HepG2 (cell line): ENCODE data around the gene DPH7. TPM values are rescaled to one million over a fixed set of nuclear protein-coding genes. Genes with fewer than 3 reads are reported as not detected.

Source experiments
- DMAP1 ChIP-seq: IDR thresholded peaks from 2 replicates; pipeline ENCODE4 v1.6.1; 2016
- EP300 ChIP-seq, 3 experiments: sonication (generic) in 1 of 3; formaldehyde crosslinking in 1 of 3; IDR thresholded peaks; 2 replicates each; pipeline versions ENCODE4 v1.5.1 to v1.6.1; 2011 to 2020; ENCODE audit warnings: low read depth in 2 of 3, low read length in 2 of 3, borderline replicate concordance in 1 of 3, improper control_type of control experiment in 1 of 3, mild to moderate bottlenecking in 1 of 3, missing genetic modification reagents in 1 of 3, moderate library complexity in 1 of 3
- FOXA3 ChIP-seq: IDR thresholded peaks from 2 replicates; pipeline ENCODE4 v1.6.1; 2016; ENCODE audit warnings: missing genetic modification reagents, missing compliant biosample characterization
- KLF13 ChIP-seq: sonication (generic); formaldehyde crosslinking; IDR thresholded peaks from 2 replicates; pipeline ENCODE4 v1.4.0; 2020; ENCODE audit warnings: mild to moderate bottlenecking, missing genetic modification reagents
- MBD4 ChIP-seq: IDR thresholded peaks from 2 replicates; pipeline ENCODE4 v1.6.1; 2012; ENCODE audit warnings: low read length, inconsistent platforms, borderline replicate concordance
- MLLT10 ChIP-seq: sonication (generic); formaldehyde crosslinking; IDR thresholded peaks from 2 replicates; pipeline ENCODE4 v1.4.0; 2020; ENCODE audit warnings: missing genetic modification reagents
- NPAS2 ChIP-seq: sonication (generic); formaldehyde crosslinking; IDR thresholded peaks from 2 replicates; pipeline ENCODE4 v1.8.0; 2022; ENCODE audit warnings: mild to moderate bottlenecking, missing genetic modification reagents, borderline replicate concordance
- SMC3 ChIP-seq: IDR thresholded peaks from 2 replicates; pipeline ENCODE4 v1.6.1; 2011; ENCODE audit warnings: low read length, improper control_type of control experiment
- SP2 ChIP-seq: sonication (generic); formaldehyde crosslinking; IDR thresholded peaks from 2 replicates; pipeline ENCODE4 v1.5.1; 2020; ENCODE audit warnings: mild to moderate bottlenecking, missing genetic modification reagents
- SP5 ChIP-seq: IDR thresholded peaks from 2 replicates; pipeline ENCODE4 v1.6.1; 2016; ENCODE audit warnings: low read depth, borderline replicate concordance
- THAP11 ChIP-seq: IDR thresholded peaks from 2 replicates; pipeline ENCODE4 v1.6.1; 2016; ENCODE audit warnings: missing biosample characterization, missing genetic modification reagents
- ZBTB44 ChIP-seq: sonication (generic); formaldehyde crosslinking; IDR thresholded peaks from 2 replicates; pipeline ENCODE4 v1.4.0; 2020; ENCODE audit warnings: missing genetic modification reagents
- ZNF451 ChIP-seq: sonication (generic); formaldehyde crosslinking; IDR thresholded peaks from 2 replicates; pipeline ENCODE4 v1.5.0; 2020; ENCODE audit warnings: mild to moderate bottlenecking, missing genetic modification reagents
- ZNF468 ChIP-seq: sonication (generic); formaldehyde crosslinking; IDR thresholded peaks from 2 replicates; pipeline ENCODE4 v1.8.0; 2022; ENCODE audit warnings: mild to moderate bottlenecking, moderate library complexity, missing genetic modification reagents
- ZNF569 ChIP-seq: sonication (generic); formaldehyde crosslinking; IDR thresholded peaks from 2 replicates; pipeline ENCODE4 v1.5.0; 2020; ENCODE audit warnings: mild to moderate bottlenecking, missing genetic modification reagents, moderate library complexity, borderline replicate concordance
- ZNF609 ChIP-seq: sonication (generic); formaldehyde crosslinking; IDR thresholded peaks from 2 replicates; pipeline ENCODE4 v1.4.0; 2020; ENCODE audit warnings: mild to moderate bottlenecking, missing genetic modification reagents, borderline replicate concordance
- ZSCAN12 ChIP-seq: sonication (generic); formaldehyde crosslinking; IDR thresholded peaks from 2 replicates; pipeline ENCODE4 v1.9.0; 2021; ENCODE audit warnings: mild to moderate bottlenecking, missing genetic modification reagents
- polyA plus RNA-seq, 8 experiments: library from polyadenylated mRNA; depleted of rRNA in 3 of 8; stranded (reverse) in 7 of 8; unstranded in 1 of 8; fragments of >200 nt; fragmentation: Illumina TruSeq in 4 of 8; extraction: Trizol in 4 of 8; gene quantifications; 2 replicates each; pipeline versions ENCODE4 v1.2.1 to v1.2.3, GENCODE V29; 2011 to 2016; ENCODE audit warnings: low read depth in 4 of 8, missing spikeins in 1 of 8, mixed read lengths in 1 of 8; ENCODE audit not compliant: insufficient read depth in 1 of 8
- total RNA-seq, 5 experiments: library from RNA; depleted of rRNA; stranded (reverse); fragments of >200 nt; fragmentation: Illumina TruSeq; extraction: Trizol; gene quantifications; 2 replicates each; pipeline ENCODE4 v1.2.3, GENCODE V29; 2016; ENCODE audit warnings: low read depth in 1 of 5
- TF ChIP-seq, protein P1 (sequence below): IDR thresholded peaks from 2 replicates; pipeline ENCODE4 v1.6.1; 2016; ENCODE audit warnings: low read depth, borderline replicate concordance
- TF ChIP-seq, protein P2 (sequence below): sonication (generic); formaldehyde crosslinking; IDR thresholded peaks from 2 replicates; pipeline ENCODE4 v1.4.0; 2020; ENCODE audit warnings: missing genetic modification reagents, borderline replicate concordance
- TF ChIP-seq, protein P3 (sequence below): sonication (generic); formaldehyde crosslinking; IDR thresholded peaks from 2 replicates; pipeline ENCODE4 v1.5.0; 2020; ENCODE audit warnings: missing genetic modification reagents

Gene DPH7
- total and polyA plus RNA-seq, 2 of the 13 experiments (the other 11 are each of a cell fraction or from before 2014, with no cell fraction given): 27.6 to 31.6 TPM

- TF ChIP-seq EP300 (IDR thresholded peaks at IDR 0.05; ENCODE audit: low read depth in 2 of 2, low read length in 2 of 2) (no peak), EP300 (CRISPR knock-in tag; IDR thresholded peaks at IDR 0.05; ENCODE audit: borderline replicate concordance) (no peak), SP2 (CRISPR knock-in tag) (no peak), ZNF569 (CRISPR knock-in tag) (no peak), ZNF468 (CRISPR knock-in tag) (no peak), ZNF609 (CRISPR knock-in tag) (no peak), ZSCAN12 (CRISPR knock-in tag) (no peak), THAP11 (CRISPR knock-in tag) (peak; percentile 9; the same call in 1 of the 2 replicates), SP5 (CRISPR knock-in tag) (no peak), MBD4 (no peak), ZBTB44 (CRISPR knock-in tag) (no peak), NPAS2 (CRISPR knock-in tag) (no peak), SMC3 (no peak), DMAP1 (no peak), MLLT10 (CRISPR knock-in tag) (no peak), FOXA3 (no peak), KLF13 (CRISPR knock-in tag) (no peak), ZNF451 (CRISPR knock-in tag) (0 out of 2 replicates have a peak, but pooled peaks have one; percentile 31)
- TF ChIP-seq, protein P1, sequence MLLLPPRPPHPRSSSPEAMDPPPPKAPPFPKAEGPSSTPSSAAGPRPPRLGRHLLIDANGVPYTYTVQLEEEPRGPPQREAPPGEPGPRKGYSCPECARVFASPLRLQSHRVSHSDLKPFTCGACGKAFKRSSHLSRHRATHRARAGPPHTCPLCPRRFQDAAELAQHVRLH (CRISPR knock-in tag): no peak
- TF ChIP-seq, protein P2, sequence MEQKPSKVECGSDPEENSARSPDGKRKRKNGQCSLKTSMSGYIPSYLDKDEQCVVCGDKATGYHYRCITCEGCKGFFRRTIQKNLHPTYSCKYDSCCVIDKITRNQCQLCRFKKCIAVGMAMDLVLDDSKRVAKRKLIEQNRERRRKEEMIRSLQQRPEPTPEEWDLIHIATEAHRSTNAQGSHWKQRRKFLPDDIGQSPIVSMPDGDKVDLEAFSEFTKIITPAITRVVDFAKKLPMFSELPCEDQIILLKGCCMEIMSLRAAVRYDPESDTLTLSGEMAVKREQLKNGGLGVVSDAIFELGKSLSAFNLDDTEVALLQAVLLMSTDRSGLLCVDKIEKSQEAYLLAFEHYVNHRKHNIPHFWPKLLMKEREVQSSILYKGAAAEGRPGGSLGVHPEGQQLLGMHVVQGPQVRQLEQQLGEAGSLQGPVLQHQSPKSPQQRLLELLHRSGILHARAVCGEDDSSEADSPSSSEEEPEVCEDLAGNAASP (CRISPR knock-in tag): no peak
- TF ChIP-seq, protein P3, sequence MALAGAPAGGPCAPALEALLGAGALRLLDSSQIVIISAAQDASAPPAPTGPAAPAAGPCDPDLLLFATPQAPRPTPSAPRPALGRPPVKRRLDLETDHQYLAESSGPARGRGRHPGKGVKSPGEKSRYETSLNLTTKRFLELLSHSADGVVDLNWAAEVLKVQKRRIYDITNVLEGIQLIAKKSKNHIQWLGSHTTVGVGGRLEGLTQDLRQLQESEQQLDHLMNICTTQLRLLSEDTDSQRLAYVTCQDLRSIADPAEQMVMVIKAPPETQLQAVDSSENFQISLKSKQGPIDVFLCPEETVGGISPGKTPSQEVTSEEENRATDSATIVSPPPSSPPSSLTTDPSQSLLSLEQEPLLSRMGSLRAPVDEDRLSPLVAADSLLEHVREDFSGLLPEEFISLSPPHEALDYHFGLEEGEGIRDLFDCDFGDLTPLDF (CRISPR knock-in tag): no peak
Measured at GRCh38 chr9:137605121-137606004, 26.6 kb upstream of the DPH7 start, which contains the start of gene ARRDC1 (continued).
